Measurements from ENCODE around the gene LSR.

Gene LSR

GRCh38 chr19:35315883-35316282 is 67.1 kb downstream of the LSR start:
- H3K9ac ChIP-seq (ENCODE audit: low read depth, low read length), result no peak overlapping the region
- peaks cover 13% of the 10 kb centered on the region for H3K4me1 ChIP-seq (ENCODE audit: control insufficient read depth, insufficient read depth, low read length)
- no peaks in the 10 kb centered on the region for H3K9me3 ChIP-seq (replicated peaks; ENCODE audit: low read length)
- peaks cover 3% of the 10 kb centered on the region for H3K27me3 ChIP-seq (ENCODE audit: control insufficient read depth, insufficient read depth, low read length)
- no peak overlapping the region for H3K4me2 ChIP-seq (ENCODE audit: low read length)
- H3K4me3 ChIP-seq (ENCODE audit: low read length), result no peak overlapping the region
- no peaks in the 10 kb centered on the region for H3K36me3 ChIP-seq (ENCODE audit: insufficient read depth, low read length)

- Histone ChIP-seq H3K9me3 (replicated peaks; ENCODE audit: low read length) (no peaks in the 10 kb centered on the region), H3K4me1 (ENCODE audit: control insufficient read depth, insufficient read depth, low read length) (peaks cover 13% of the 10 kb centered on the region), H3K4me3 (ENCODE audit: low read length) (no peak overlapping the region), H3K36me3 (ENCODE audit: insufficient read depth, low read length) (no peaks in the 10 kb centered on the region), H3K9ac (ENCODE audit: low read depth, low read length) (no peak overlapping the region), H3K27me3 (ENCODE audit: control insufficient read depth, insufficient read depth, low read length) (peaks cover 2% of the 10 kb centered on the region), H3K4me2 (ENCODE audit: low read length) (no peak overlapping the region)
Observed at GRCh38 chr19:35316560-35316959, 67.8 kb downstream of the LSR start.

All from skeletal muscle satellite cell (primary cell).